ENCODE measurements around the gene TUBB4A.

DNA sequence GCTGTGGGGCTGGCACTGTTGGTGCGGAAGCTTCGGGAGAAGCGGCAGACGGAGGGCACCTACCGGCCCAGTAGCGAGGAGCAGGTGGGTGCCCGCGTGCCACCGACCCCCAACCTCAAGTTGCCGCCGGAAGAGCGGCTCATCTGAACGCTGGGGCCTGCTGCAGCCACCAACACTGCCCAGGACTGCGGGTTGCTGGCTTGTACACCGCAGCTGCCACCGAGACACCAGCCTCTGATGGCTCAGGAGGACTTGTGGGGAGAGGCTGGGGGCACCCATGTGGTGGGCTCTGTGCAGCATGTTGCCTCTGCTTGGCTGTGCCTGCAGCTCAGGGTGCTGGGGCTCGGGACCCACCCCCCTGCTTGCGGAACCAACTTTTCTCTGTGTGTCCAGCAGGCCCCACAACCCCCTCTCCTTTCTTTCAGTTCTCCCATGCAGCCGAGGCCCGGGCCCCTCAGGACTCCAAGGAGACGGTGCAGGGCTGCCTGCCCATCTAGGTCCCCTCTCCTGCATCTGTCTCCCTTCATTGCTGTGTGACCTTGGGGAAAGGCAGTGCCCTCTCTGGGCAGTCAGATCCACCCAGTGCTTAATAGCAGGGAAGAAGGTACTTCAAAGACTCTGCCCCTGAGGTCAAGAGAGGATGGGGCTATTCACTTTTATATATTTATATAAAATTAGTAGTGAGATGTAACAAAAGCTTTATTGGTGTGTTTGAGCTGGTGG, 35.4 kb downstream of the TUBB4A start:
- TF ChIP-seq CTCF (IDR thresholded peaks at IDR 0.05; ENCODE audit: low read depth, low read length) (no peak), EZH2phosphoT487 (IDR thresholded peaks at IDR 0.05; ENCODE audit: low read depth) (no peak)
